ENCODE measurements around the gene KCNQ4. TPM values are rescaled to one million over a fixed set of nuclear protein-coding genes. Genes with fewer than 3 reads are reported as not detected.

KCNQ4 gene
- polyA plus RNA-seq, 2 donors = 1.4 to 1.9 TPM

GRCh38 chr1:40879482-40880175 lies 96.0 kb downstream of the KCNQ4 start:
- H3K27ac ChIP-seq (ENCODE audit: low read depth in 2 of 2, low read length in 1 of 2) = no peak overlapping the region
- 84 to 88% methylated on average over 11 of the region's 11 CpGs for WGBS, 2 donors
- peaks cover 0 to 2% of the 10 kb centered on the region in 2 donors for H3K9me3 ChIP-seq (ENCODE audit: control insufficient read depth in 2 of 2, insufficient read depth in 1 of 2, low read depth in 1 of 2, low read length in 1 of 2)
- H3K4me1 ChIP-seq (ENCODE audit: control insufficient read depth in 2 of 2, insufficient read depth in 2 of 2, low read length in 1 of 2) = peaks cover 6 to 16% of the 10 kb centered on the region in 2 donors
- H3K36me3 ChIP-seq (ENCODE audit: control insufficient read depth in 2 of 2, insufficient read depth in 2 of 2, low read length in 1 of 2) = no peaks in the 10 kb centered on the region
- H3K27me3 ChIP-seq (ENCODE audit: control insufficient read depth in 1 of 2, insufficient read depth in 2 of 2, low read length in 2 of 2) = no peaks in the 10 kb centered on the region
- no peak overlapping the region for H3K4me3 ChIP-seq (ENCODE audit: low read depth in 1 of 2, low read length in 2 of 2)

- Histone ChIP-seq H3K36me3 (ENCODE audit: control insufficient read depth in 2 of 2, insufficient read depth in 2 of 2, low read length in 1 of 2) (no peaks in the 10 kb centered on the region), H3K9me3 (ENCODE audit: control insufficient read depth in 2 of 2, insufficient read depth in 1 of 2, low read depth in 1 of 2, low read length in 1 of 2) (peaks cover 0 to 2% of the 10 kb centered on the region in 2 donors), H3K4me1 (ENCODE audit: control insufficient read depth in 2 of 2, insufficient read depth in 2 of 2, low read length in 1 of 2) (peaks cover 6 to 16% of the 10 kb centered on the region in 2 donors), H3K4me3 (ENCODE audit: low read depth in 1 of 2, low read length in 2 of 2) (no peak overlapping the region), H3K27ac (ENCODE audit: low read depth in 2 of 2, low read length in 1 of 2) (peak overlapping the region in 1 of 2 donors; percentile 52), H3K27me3 (ENCODE audit: control insufficient read depth in 1 of 2, insufficient read depth in 2 of 2, low read length in 2 of 2) (no peaks in the 10 kb centered on the region)
- WGBS, 2 donors = 70 to 78% methylated on average over 6 of the region's 6 CpGs
These were observed 97.4 kb downstream of the KCNQ4 start for GRCh38 chr1:40880813-40881549.

- no peaks in the 10 kb centered on the region for H3K27me3 ChIP-seq (ENCODE audit: control insufficient read depth in 1 of 2, insufficient read depth in 2 of 2, low read length in 2 of 2)
- H3K36me3 ChIP-seq (ENCODE audit: control insufficient read depth in 2 of 2, insufficient read depth in 2 of 2, low read length in 1 of 2) = no peaks in the 10 kb centered on the region
- no peak overlapping the region for H3K27ac ChIP-seq (ENCODE audit: low read depth in 2 of 2, low read length in 1 of 2)
- H3K4me3 ChIP-seq (ENCODE audit: low read depth in 1 of 2, low read length in 2 of 2) = peak overlapping the region; percentile 27 to 31
- peaks cover 0 to 2% of the 10 kb centered on the region in 2 donors for H3K9me3 ChIP-seq (ENCODE audit: control insufficient read depth in 2 of 2, insufficient read depth in 1 of 2, low read depth in 1 of 2, low read length in 1 of 2)
- H3K4me1 ChIP-seq (ENCODE audit: control insufficient read depth in 2 of 2, insufficient read depth in 2 of 2, low read length in 1 of 2) = peaks cover 2 to 18% of the 10 kb centered on the region in 2 donors
- 21% methylated on average over 61 to 73 of the region's 73 CpGs for WGBS, 2 donors
These were observed 100.6 kb downstream of the KCNQ4 start for GRCh38 chr1:40884055-40884795.

- Histone ChIP-seq H3K27ac (ENCODE audit: low read depth in 2 of 2, low read length in 1 of 2) (peak overlapping the region; percentile 67 to 76), H3K9me3 (ENCODE audit: control insufficient read depth in 2 of 2, insufficient read depth in 1 of 2, low read depth in 1 of 2, low read length in 1 of 2) (peaks cover 0 to 2% of the 10 kb centered on the region in 2 donors), H3K4me3 (ENCODE audit: low read depth in 1 of 2, low read length in 2 of 2) (no peak overlapping the region), H3K36me3 (ENCODE audit: control insufficient read depth in 2 of 2, insufficient read depth in 2 of 2, low read length in 1 of 2) (no peaks in the 10 kb centered on the region), H3K4me1 (ENCODE audit: control insufficient read depth in 2 of 2, insufficient read depth in 2 of 2, low read length in 1 of 2) (peaks cover 2 to 14% of the 10 kb centered on the region in 2 donors), H3K27me3 (ENCODE audit: control insufficient read depth in 1 of 2, insufficient read depth in 2 of 2, low read length in 2 of 2) (no peaks in the 10 kb centered on the region)
- 47 to 71% methylated on average over 7 of the region's 7 CpGs for WGBS, 2 donors
These were observed 102.9 kb downstream of the KCNQ4 start for GRCh38 chr1:40886318-40887011.

- 63 to 80% methylated on average over 1 of the region's 1 CpG for WGBS, 2 donors
- peak overlapping the region; percentile 67 to 76 for H3K27ac ChIP-seq (ENCODE audit: low read depth in 2 of 2, low read length in 1 of 2)
These were observed 103.4 kb downstream of the KCNQ4 start for GRCh38 chr1:40887012-40887378.

GRCh38 chr1:40887652-40888051 lies 104.1 kb downstream of the KCNQ4 start:
- H3K4me1 ChIP-seq (ENCODE audit: control insufficient read depth in 2 of 2, insufficient read depth in 2 of 2, low read length in 1 of 2) = peaks cover 2 to 12% of the 10 kb centered on the region in 2 donors
- no peak overlapping the region for H3K4me3 ChIP-seq (ENCODE audit: low read depth in 1 of 2, low read length in 2 of 2)
- WGBS, 2 donors = 82 to 88% methylated on average over 6 of the region's 6 CpGs
- H3K9me3 ChIP-seq (ENCODE audit: control insufficient read depth in 2 of 2, insufficient read depth in 1 of 2, low read depth in 1 of 2, low read length in 1 of 2) = no peaks in the 10 kb centered on the region
- H3K36me3 ChIP-seq (ENCODE audit: control insufficient read depth in 2 of 2, insufficient read depth in 2 of 2, low read length in 1 of 2) = no peaks in the 10 kb centered on the region
- no peak overlapping the region for H3K27ac ChIP-seq (ENCODE audit: low read depth in 2 of 2, low read length in 1 of 2)
- no peaks in the 10 kb centered on the region for H3K27me3 ChIP-seq (ENCODE audit: control insufficient read depth in 1 of 2, insufficient read depth in 2 of 2, low read length in 2 of 2)

More at GRCh38 chr1:40887012-40887378, 103.4 kb downstream of the KCNQ4 start:
- H3K4me1 ChIP-seq (ENCODE audit: control insufficient read depth in 2 of 2, insufficient read depth in 2 of 2, low read length in 1 of 2) = peaks cover 2 to 12% of the 10 kb centered on the region in 2 donors
- H3K4me3 ChIP-seq (ENCODE audit: low read depth in 1 of 2, low read length in 2 of 2) = no peak overlapping the region
- no peaks in the 10 kb centered on the region for H3K9me3 ChIP-seq (ENCODE audit: control insufficient read depth in 2 of 2, insufficient read depth in 1 of 2, low read depth in 1 of 2, low read length in 1 of 2)
- no peaks in the 10 kb centered on the region for H3K27me3 ChIP-seq (ENCODE audit: control insufficient read depth in 1 of 2, insufficient read depth in 2 of 2, low read length in 2 of 2)
- no peaks in the 10 kb centered on the region for H3K36me3 ChIP-seq (ENCODE audit: control insufficient read depth in 2 of 2, insufficient read depth in 2 of 2, low read length in 1 of 2)

Other genes starting within 250 kb of the KCNQ4 start
- gene RIMS3, start 118.1 kb upstream of the KCNQ4 start, polyA plus RNA-seq = under 1 TPM; 0.35 to 0.56 TPM
- gene NFYC, start 92.1 kb upstream of the KCNQ4 start, polyA plus RNA-seq = 10 to 100 TPM; 24.8 to 37.2 TPM
- 10 to 100 TPM; 11.7 to 21.8 TPM for gene CITED4, start 78.6 kb downstream of the KCNQ4 start, polyA plus RNA-seq
- 10 to 100 TPM; 10.8 to 17.7 TPM for gene CTPS1, start 195.9 kb downstream of the KCNQ4 start, polyA plus RNA-seq
- gene SLFNL1, start 237.9 kb downstream of the KCNQ4 start, polyA plus RNA-seq = under 1 TPM; 0.08 to 0.16 TPM

Measured in esophagus (tissue), 2 donors.